Spleen (tissue), 7 donors: ENCODE results near the gene CCL3.

Source experiments
- CTCF ChIP-seq, 11 experiments: fragments of 200-600 bp in 7 of 11; fragments of 450-650 bp in 4 of 11; sonication (generic) in 4 of 11; IDR thresholded peaks in 8 of 11; conservative IDR thresholded peaks in 3 of 11; 1 replicate in 7 of 11; 2 replicates in 4 of 11; pipeline versions ENCODE4 v1.4.0 to v1.8.0; 2016 to 2021; ENCODE audit warnings: antibody characterized with exemption in 11 of 11, inconsistent platforms in 4 of 11, mild to moderate bottlenecking in 1 of 11
- POLR2A ChIP-seq, 3 donors: fragments of 450-650 bp; IDR thresholded peaks; one replicate each; pipeline ENCODE4 v1.5.1; 2017; ENCODE audit warnings: antibody characterized with exemption in 3 of 3, mild to moderate bottlenecking in 1 of 3
- POLR2AphosphoS5 ChIP-seq, 3 donors: sonication (generic); formaldehyde crosslinking; IDR thresholded peaks; one replicate each; pipeline ENCODE4 v1.5.1; 2017; ENCODE audit warnings: antibody characterized with exemption in 3 of 3
- donor health status: DM: no; HTN: no; CAD: no; lungs with moderate emphysema.
- donor health status: DM: no; HTN: no; CAD: no.
- donor health status: DM: no; HTN: no; CAD: no.

DNA sequence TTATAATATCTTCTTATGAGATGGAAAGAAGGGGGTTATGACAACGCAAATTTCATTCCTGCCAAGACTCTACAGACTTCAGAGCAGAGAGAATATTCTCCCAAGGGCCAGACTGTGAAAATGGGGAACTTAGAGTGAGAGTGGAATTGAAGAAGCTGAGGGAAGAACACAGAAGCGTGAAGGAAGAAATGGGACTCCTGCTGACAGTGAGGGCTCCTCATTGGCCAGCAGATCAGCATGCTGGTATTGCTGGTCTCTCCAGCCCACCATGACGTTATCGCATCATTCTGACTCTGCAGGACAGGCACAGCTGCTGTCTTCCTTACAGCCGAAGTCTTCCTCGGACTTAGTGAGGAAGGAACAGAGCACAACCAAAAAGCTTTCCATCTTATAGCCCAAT, 38.0 kb upstream of the CCL3 start:
- TF ChIP-seq CTCF (IDR thresholded peaks at IDR 0.05 in 8 of 11, conservative IDR thresholded peaks at IDR 0.05 in 3 of 11) (no peak), POLR2AphosphoS5 (IDR thresholded peaks at IDR 0.05) (no peak), POLR2A (IDR thresholded peaks at IDR 0.05) (no peak)
